Stimulated activated naive B cell treated with anti-CD40 and anti-IgM and Interleukin-4, amounts not matched to agents 10 μg/mL and 1 μg/mL and 100 μg/mL, for 72 hours (primary cell): ENCODE data around the gene RNF26.

Experiments used
- ATAC-seq, 2 donors: fragments of 150-1000 bp; cut with Tn5 transposase; replicated peaks; 2 replicates each; pipeline ENCODE4 v1.10.0; 2021; ENCODE audit warnings: moderate library complexity in 1 of 2
- DNase-seq: peaks from one replicate; pipeline ENCODE4 v3.0.0; 2021
- H3K27ac Mint-ChIP-seq: one replicate; pipeline ENCODE4 v1.8.0; 2022; ENCODE audit warnings: mild to moderate bottlenecking, mixed read lengths
- H3K27me3 Mint-ChIP-seq, 2 donors: one replicate each; pipeline ENCODE4 v1.8.0; 2022; ENCODE audit warnings: mixed read lengths in 2 of 2
- H3K36me3 Mint-ChIP-seq, 2 donors: one replicate each; pipeline ENCODE4 v1.8.0; 2022; ENCODE audit warnings: mixed read lengths in 2 of 2, mild to moderate bottlenecking in 1 of 2
- H3K4me1 Mint-ChIP-seq, 2 donors: one replicate each; pipeline ENCODE4 v1.8.0; 2022; ENCODE audit warnings: mixed read lengths in 2 of 2, mild to moderate bottlenecking in 1 of 2
- H3K4me3 Mint-ChIP-seq, 2 donors: one replicate each; pipeline ENCODE4 v1.8.0; 2022; ENCODE audit warnings: mild to moderate bottlenecking in 2 of 2, mixed read lengths in 2 of 2, moderate library complexity in 1 of 2
- H3K9me3 Mint-ChIP-seq, 2 donors: one replicate each; pipeline ENCODE4 v1.8.0; 2022; ENCODE audit warnings: mixed read lengths in 2 of 2, mild to moderate bottlenecking in 1 of 2

Gene RNF26

DNA sequence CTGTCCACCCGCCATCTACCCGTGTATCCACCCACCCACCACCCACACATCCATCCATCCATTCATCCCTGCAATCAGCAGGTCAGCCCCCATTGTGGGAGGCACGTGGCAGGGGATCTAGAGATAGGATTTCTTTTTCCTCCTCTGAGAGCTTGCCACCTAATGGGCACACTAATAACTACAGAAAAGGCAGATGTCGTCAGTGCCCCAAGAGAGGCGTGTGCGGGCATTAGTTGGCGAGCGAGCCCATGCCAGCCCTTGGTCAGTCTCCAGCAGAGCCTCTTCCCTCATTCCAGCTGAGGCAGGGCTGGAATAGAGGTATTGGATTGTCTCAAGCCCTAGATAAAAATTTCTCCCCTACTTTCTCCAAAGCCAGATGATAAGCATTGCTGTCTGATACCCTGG, 37.5 kb downstream of the RNF26 start:
- Mint-ChIP-seq H3K27ac (no peak overlapping the region), H3K27me3 (peaks cover 37 to 51% of the 10 kb centered on the region in 2 donors), H3K4me1 (peaks cover 0 to 4% of the 10 kb centered on the region in 2 donors), H3K4me3 (no peak overlapping the region), H3K9me3 (no peaks in the 10 kb centered on the region), H3K36me3 (no peaks in the 10 kb centered on the region)
- DNase-seq (no peak), ATAC-seq (peak in 1 of 2 donors; percentile 36)

DNA sequence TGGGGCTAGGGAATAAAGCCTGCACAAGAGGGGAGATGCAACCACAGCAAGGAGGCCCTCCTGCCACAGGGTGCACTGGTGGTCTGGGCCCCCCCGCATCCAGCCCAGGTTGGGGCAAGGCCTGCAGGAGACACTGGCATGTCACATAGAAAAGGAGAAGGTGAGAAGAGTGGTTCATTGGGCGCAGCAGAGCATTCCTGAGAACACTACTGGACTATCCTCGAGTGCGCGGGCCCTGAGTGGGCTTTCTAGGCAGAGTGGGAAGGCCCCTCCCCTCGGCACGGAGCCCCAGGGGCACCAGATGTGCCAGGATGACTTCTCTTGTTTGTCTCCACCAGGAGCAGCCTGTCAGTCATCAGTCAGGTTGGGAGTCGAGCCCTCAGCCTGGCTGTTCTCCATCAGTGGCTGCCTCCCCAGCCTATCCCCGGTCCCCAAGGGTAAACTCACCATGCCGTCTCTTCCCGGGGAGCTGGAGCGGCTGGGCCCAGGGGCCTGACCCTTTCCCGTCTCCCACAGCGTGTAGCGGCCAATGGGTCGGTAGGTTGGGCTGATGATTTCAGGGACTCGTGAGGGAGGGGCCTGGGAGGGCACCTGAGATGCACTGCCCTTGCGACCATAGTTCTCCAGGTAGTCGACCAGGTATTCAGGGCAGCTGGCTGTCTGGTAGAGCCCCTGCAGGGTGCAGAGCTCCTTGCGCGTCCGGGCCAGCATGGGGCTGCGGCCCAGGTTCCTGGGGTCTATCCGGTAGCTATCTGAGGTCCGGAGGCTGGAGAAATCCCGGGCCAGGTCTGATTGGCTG, 38.1 kb downstream of the RNF26 start:
- peaks cover 0 to 4% of the 10 kb centered on the region in 2 donors for H3K4me1 Mint-ChIP-seq
- no peaks in the 10 kb centered on the region for H3K9me3 Mint-ChIP-seq
- no peak overlapping the region for H3K4me3 Mint-ChIP-seq
- ATAC-seq (no peak), DNase-seq (no peak)
- H3K27ac Mint-ChIP-seq: no peak overlapping the region
- no peaks in the 10 kb centered on the region for H3K36me3 Mint-ChIP-seq
- peaks cover 30 to 45% of the 10 kb centered on the region in 2 donors for H3K27me3 Mint-ChIP-seq

DNA sequence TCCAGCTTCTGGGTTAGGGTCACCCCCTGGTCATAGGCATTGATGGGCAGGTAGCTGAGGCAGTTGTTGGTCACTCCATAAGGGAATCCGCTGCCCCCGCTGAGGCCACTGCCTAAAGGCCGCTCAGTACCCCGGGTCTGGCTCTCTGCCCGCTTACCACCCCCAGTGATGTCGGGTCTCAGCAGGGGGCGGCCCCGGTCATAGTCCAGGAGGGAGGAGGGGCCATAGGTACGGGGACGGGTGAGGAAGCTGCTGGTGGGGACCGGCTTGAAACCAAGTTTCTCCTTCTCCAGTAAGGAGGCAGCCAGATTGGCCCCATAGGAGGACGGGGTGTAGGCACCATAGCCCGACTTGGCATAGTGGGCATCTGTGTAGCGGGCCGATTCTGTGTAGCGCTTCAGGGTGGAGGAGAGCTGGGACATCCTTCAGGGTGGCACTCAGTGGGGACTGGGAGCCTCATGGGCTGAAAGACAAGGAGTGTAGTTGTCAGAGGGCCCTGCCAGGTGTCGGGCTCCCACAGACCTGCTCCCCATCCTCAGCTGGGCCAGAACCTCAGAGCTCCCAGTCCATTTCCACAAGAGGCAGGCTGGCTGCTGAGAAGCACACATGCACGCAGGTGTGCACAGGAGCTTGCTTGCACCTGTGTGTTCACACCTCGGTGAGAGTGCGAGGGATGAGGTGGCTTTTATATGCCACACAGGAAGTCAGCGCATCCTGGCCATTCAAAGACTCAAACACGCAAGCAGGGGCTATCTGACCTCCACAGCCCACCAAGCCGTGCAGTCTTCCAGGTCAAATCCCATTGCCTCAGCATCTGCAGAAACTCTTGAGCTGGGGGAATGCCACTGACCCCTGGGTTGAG, 39.0 kb downstream of the RNF26 start:
- no peaks in the 10 kb centered on the region for H3K9me3 Mint-ChIP-seq
- ATAC-seq: no peak

DNA sequence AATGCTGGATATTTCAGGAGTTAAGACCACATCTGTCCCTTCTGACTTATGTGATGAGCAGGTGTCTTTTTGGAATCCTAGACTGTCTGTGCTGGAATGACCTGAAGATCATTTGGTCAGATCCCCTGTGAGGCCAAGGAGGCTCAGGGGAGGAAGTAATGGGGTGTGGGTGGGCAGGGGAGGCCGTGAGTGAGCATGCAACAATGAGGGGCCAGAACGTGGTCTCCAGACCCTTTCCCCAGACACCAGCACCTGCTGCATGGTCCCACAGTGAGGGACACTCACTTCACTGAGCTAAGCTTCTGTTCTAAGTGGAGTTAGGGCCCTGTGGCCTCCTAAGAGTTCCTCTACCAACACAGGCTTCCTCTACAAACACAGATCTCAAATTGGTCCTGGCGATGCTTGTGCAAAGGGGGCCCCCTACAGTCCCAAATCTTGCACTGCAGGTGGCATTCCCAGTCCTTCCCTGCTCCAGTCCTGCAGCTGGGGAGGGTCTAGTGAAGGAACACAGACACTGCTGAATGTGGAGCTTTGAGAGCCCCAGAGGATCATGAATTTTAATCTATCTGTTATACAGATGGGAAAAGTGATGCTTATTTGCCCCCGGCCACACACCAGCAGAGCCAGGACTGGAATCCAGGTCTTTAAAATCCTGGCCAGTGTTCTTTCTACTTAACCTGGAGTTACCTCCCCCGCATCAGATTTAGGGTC, 39.7 kb downstream of the RNF26 start:
- DNase-seq (no peak), ATAC-seq (peak; percentile 56 to 57)
- peaks cover 19 to 32% of the 10 kb centered on the region in 2 donors for H3K27me3 Mint-ChIP-seq
- no peak overlapping the region for H3K4me3 Mint-ChIP-seq
- H3K36me3 Mint-ChIP-seq: no peaks in the 10 kb centered on the region
- no peaks in the 10 kb centered on the region for H3K9me3 Mint-ChIP-seq
- H3K4me1 Mint-ChIP-seq: peaks cover 0 to 4% of the 10 kb centered on the region in 2 donors
- no peak overlapping the region for H3K27ac Mint-ChIP-seq

More for the DNA sequence above, 39.0 kb downstream of the RNF26 start:
- H3K27me3 Mint-ChIP-seq: peaks cover 22 to 36% of the 10 kb centered on the region in 2 donors
- no peak overlapping the region for H3K27ac Mint-ChIP-seq
- H3K4me1 Mint-ChIP-seq: peaks cover 0 to 4% of the 10 kb centered on the region in 2 donors
- no peak overlapping the region for H3K4me3 Mint-ChIP-seq
- no peak for DNase-seq
- no peaks in the 10 kb centered on the region for H3K36me3 Mint-ChIP-seq

DNA sequence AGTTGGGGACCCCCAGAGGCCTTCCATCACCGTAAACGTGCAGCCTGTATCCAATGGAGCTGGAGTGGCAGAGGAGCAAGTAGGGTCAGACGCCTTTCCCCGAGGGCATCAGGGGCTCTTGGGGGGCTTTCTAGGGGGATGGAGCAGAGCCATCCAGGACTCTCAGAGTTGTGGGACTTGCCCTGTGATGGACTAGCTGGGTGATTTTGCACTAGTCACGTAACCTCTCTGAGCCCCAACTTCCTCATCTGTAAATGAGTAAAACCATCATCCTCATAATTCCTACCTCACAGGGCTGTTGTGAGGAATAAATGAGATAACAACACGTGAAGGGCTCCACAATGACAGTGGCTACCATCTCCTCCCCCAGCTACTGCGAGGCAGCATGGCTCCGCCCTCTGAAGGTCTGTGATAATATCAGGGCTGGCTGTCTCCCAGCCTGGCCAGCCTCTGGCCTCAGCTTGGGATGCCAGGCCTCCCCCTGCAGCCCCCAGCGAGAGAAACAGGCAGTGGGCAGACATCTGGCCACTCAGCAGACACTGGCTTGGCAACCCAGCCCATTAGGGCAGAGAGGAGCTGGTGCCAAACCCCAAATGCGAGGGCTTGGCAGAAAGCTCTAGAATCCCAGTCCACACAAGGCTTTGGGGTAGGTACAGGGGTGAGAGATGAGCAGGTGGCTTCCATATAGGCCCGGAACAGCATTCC, 40.5 kb downstream of the RNF26 start:
- DNase-seq: no peak
- H3K4me3 Mint-ChIP-seq: no peak overlapping the region
- no peaks in the 10 kb centered on the region for H3K9me3 Mint-ChIP-seq
- ATAC-seq: peak in 1 of 2 donors; percentile 19
- H3K27ac Mint-ChIP-seq: no peak overlapping the region
- no peaks in the 10 kb centered on the region for H3K36me3 Mint-ChIP-seq
- H3K4me1 Mint-ChIP-seq: peaks cover 0 to 4% of the 10 kb centered on the region in 2 donors
- H3K27me3 Mint-ChIP-seq: peaks cover 14 to 25% of the 10 kb centered on the region in 2 donors

DNA sequence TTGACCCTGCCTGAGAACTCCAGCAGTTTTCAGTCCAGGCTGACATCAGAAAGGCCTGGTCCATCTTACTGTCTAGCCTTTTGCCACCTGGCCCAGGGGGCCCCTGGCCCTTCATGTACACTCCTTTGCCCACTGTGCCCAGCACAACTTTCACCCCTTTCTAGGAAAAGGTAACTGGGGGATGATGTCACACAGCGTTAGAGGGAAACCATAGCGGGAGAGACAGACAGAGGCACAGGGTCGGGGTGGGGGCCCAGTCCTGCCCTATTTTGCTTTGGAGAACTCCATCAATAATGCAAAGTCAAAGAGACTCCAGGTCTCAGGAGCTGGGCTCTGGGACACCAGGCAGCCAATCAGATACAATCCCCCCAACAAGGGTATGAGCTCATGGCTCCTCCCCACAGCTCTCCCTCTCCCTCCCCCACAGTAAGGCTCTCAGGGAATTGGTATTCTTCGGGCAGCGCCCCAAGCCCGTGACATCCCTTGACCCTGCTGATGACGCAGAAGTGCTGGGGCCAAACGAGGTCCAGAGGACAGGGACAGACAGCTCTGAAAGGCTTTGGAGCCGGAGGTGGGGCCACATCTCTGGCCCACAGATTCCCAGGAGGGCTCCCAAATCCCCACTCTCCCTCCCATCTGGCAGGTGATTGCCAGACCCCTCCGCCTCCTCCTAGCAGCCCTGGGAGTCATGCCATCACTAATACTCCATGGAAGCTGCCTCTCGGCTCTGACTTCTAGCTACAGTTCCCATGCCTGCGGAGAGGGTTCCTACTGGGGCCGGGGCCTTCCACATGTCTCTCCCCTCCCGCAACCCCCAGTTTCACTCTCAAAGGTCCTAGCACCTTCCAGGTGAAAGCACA, 41.2 kb downstream of the RNF26 start:
- ATAC-seq: no peak
- Mint-ChIP-seq H3K9me3 (no peaks in the 10 kb centered on the region), H3K4me1 (peaks cover 0 to 4% of the 10 kb centered on the region in 2 donors), H3K36me3 (no peaks in the 10 kb centered on the region), H3K4me3 (no peak overlapping the region), H3K27me3 (peaks cover 7 to 17% of the 10 kb centered on the region in 2 donors), H3K27ac (no peak overlapping the region)
- DNase-seq: no peak

DNA sequence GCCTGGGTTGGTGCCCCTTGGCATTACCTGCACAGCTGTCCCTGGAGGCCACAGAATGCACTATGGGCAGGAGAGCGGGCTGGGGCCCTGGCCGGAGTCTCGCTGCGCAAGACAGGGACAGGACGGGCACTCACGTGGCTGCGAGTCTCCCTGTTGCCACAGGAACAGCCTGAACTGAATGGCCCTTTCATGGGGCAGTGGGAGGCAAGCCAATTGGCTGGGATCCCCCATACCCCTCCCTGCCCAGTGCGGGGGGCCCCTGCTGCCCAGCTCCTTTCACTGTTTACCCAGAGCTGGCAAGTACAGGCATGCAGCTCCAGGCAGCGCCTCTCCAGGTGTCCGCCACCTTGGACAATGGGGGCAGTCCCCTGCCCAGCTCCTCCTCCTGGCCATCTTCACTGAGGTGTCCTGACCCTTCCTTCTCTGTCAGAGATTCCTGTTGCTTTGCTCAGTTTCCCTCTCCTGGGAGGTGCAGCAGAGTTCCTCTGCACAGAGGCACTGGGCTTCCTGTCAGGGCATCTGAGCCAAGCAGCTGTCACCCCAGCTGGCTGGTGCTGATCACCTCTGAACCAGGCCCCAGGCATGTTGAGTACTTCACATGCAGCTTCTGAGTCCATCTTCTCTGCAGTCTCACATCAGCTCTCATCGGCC, 42.0 kb downstream of the RNF26 start:
- H3K27me3 Mint-ChIP-seq: peaks cover 5 to 10% of the 10 kb centered on the region in 2 donors
- H3K27ac Mint-ChIP-seq: no peak overlapping the region

DNA sequence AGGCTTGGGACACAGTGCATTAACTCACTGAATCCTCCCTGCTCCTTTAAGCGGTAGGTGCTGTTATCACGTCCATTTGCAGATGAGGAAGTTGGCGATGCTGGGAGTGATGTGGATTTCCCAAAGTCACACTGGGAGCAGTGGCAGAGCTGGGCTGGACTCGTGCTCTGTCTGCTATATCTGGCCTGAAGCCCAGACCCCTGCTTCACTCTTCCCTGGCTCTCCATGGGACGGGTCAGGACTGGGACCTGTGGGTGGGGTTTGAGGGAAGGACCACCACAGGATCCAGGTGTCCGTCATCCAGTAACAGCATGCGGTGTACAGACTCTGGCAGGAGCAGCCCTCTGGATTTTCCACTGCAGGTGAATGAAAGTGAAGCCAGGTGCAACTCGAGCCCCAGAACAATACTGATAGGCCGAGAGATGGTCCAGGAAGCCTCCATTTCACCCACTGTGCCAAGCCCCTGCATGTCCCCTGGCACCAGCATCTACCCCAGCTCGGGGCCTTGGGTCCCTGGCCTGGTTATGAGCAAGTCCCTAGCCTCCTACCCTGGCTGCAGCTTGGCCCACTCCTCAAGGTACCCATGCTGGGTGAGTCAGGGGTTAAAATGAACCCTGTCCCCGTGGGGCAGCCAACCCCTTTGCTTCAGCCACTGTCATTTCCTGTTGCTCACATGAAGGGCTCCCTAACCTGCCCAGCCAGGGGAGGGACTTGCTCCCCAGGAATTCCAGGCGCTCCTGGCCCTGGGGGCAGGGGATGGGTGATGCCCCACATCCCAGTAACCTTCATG, 43.0 kb downstream of the RNF26 start:
- no peak overlapping the region for H3K27ac Mint-ChIP-seq

More for the DNA sequence above, 42.0 kb downstream of the RNF26 start:
- Mint-ChIP-seq H3K36me3 (no peaks in the 10 kb centered on the region), H3K9me3 (no peaks in the 10 kb centered on the region), H3K4me3 (no peak overlapping the region), H3K4me1 (peaks cover 0 to 8% of the 10 kb centered on the region in 2 donors)
- no peak for DNase-seq
- ATAC-seq: no peak

DNA sequence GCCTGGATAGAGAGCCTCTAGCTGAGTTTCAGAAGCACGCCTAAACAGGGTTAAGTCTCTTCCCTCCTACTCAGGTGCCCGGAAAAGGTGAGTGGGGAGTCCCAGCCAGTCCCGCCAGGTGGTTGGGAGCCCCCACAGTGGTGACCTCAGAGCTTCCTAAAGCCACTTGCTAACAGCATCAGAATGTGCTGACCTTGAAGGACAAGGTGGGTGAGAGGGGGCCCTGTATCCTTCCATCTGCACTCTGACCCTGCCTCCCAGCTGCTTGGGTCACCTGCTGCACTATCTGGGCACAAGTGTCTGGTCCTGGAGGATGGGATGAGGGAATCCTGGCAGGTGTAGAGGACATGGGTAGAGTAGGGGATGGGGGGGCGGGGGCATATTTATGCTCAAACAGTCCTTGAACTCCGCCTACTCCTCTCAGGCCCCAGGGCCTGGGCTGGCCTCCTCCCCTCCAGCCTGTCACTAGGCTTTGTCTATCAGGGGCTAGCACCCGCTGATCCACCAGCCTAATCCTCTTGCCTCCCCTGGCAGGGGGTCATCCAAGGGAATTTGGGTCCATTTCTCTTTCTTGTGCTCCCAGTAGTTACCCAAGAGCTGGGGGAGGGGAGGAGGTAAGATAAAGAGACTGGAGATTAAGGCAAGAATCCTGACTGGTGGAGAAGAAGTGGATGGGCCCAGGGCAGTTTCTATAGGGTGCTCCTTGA, 43.8 kb downstream of the RNF26 start:
- DNase-seq: no peak
- Mint-ChIP-seq H3K4me1 (peaks cover 0 to 8% of the 10 kb centered on the region in 2 donors), H3K9me3 (no peaks in the 10 kb centered on the region), H3K36me3 (no peaks in the 10 kb centered on the region), H3K27me3 (peaks cover 0 to 6% of the 10 kb centered on the region in 2 donors), H3K27ac (no peak overlapping the region), H3K4me3 (no peak overlapping the region)
- no peak for ATAC-seq

More for the DNA sequence above, 43.0 kb downstream of the RNF26 start:
- H3K36me3 Mint-ChIP-seq: no peaks in the 10 kb centered on the region
- no peak overlapping the region for H3K4me3 Mint-ChIP-seq
- no peak for DNase-seq
- H3K27me3 Mint-ChIP-seq: peaks cover 1 to 6% of the 10 kb centered on the region in 2 donors
- no peaks in the 10 kb centered on the region for H3K9me3 Mint-ChIP-seq
- H3K4me1 Mint-ChIP-seq: peaks cover 0 to 8% of the 10 kb centered on the region in 2 donors
- no peak for ATAC-seq

DNA sequence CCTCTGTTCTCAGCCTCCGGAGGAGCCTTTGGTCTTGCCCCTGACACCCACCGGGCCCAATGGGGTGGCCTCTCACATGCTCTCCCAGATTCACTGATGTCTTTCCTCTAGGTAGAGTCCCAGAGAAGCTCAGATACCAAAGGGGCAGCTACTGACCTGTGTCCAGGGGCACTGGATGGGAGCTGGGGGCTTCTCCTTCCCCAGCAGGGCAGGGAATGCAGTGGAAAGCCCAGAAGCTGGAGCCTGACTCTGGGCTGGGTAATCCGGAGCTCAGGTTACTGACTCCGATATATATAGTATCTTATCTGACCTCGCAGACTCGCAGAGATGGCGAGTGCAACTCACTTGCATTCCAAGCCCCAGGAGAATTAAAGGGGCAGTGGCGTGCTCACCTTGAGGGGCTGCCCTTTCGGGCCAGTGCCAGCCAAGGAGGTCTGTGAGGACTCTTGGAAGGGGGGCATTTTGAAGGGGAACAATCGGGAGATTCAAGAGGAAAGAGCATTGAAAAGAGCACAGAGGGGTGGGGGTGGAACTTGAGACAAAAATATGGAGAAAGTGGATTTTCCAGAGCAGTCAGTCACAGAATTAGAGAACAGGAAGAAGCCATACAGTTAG, 44.6 kb downstream of the RNF26 start:
- no peaks in the 10 kb centered on the region for H3K36me3 Mint-ChIP-seq
- no peak overlapping the region for H3K4me3 Mint-ChIP-seq
- DNase-seq (no peak), ATAC-seq (no peak)
- peak overlapping the region; percentile 40 for H3K27ac Mint-ChIP-seq
- no peaks in the 10 kb centered on the region for H3K9me3 Mint-ChIP-seq
- H3K27me3 Mint-ChIP-seq: peaks cover 0 to 6% of the 10 kb centered on the region in 2 donors
- H3K4me1 Mint-ChIP-seq: peaks cover 0 to 8% of the 10 kb centered on the region in 2 donors

DNA sequence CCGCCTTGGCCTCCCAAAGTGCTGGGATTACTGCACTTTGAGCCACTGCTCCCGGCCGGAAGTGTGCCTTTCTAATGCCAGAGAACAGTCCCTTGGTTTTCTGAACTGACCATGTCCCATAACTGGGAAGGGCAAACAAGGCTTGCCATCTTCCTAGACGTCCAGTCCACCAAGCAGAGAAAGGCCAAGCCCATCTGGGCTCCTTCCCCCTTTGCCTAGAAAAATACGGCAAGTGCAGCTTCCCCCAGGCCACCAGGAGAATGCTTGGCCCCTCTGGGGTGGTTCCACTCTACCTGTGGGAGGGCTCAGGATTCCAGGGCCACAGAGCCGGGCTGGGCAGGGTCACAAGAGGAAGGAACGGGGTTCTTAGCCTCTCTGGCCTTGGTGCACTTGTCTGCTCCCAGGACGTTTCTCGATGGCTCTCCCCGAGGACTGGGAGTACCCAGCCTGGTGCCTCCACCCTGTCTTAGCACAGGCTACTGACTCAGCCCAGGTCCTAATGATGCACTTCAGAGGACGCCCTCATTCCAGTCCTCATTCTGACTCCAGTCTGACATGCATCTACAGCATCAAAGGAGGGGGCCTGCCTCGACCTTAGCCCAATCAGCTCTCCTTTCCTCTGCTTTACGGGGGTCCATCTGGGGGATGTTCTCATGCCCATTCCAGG, 46.0 kb downstream of the RNF26 start:
- Mint-ChIP-seq H3K4me3 (no peak overlapping the region), H3K27me3 (peaks cover 0 to 6% of the 10 kb centered on the region in 2 donors), H3K27ac (no peak overlapping the region), H3K9me3 (no peaks in the 10 kb centered on the region), H3K36me3 (no peaks in the 10 kb centered on the region), H3K4me1 (peaks cover 0 to 8% of the 10 kb centered on the region in 2 donors)
- DNase-seq (no peak), ATAC-seq (no peak)
